GM12892 (cell line): Measurements from ENCODE around the gene RICTOR.

ENCODE experiments used
- POLR2A ChIP-seq: IDR thresholded peaks from 2 replicates; pipeline ENCODE4 v1.6.1; 2011; ENCODE audit warnings: low read depth, low read length, control low read depth
- POLR2AphosphoS5 ChIP-seq: IDR thresholded peaks from 2 replicates; pipeline ENCODE4 v1.6.1; 2011; ENCODE audit warnings: low read depth, low read length, control low read depth
- TAF1 ChIP-seq: IDR thresholded peaks from 2 replicates; pipeline ENCODE4 v1.6.1; 2011; ENCODE audit warnings: low read depth, mild to moderate bottlenecking, control low read depth, low read length, borderline replicate concordance

GRCh38 chr5:38913714-38914113 is 160.5 kb downstream of the RICTOR start:
- no peak for TF ChIP-seq POLR2A
- no peak for TF ChIP-seq TAF1
- TF ChIP-seq POLR2AphosphoS5 = no peak
